ENCODE results near the gene ALDH5A1.

ALDH5A1 gene

GRCh38 chr6:24576447-24576846, 81.7 kb downstream of the ALDH5A1 start:
- no peak for DNase-seq

GRCh38 chr6:24581084-24581669, 86.4 kb downstream of the ALDH5A1 start:
- peak; percentile 82 for DNase-seq

GRCh38 chr6:24583463-24584381, 89.0 kb downstream of the ALDH5A1 start:
- peak; percentile 76 for DNase-seq

GRCh38 chr6:24584382-24584720, 89.6 kb downstream of the ALDH5A1 start:
- DNase-seq, result no peak

Data from stimulated activated CD4-positive, alpha-beta T cell treated with anti-CD3 and anti-CD28 coated beads, Interleukin-4, amount 100 ng/mL, for 1 hour (primary cell).